LNCaP clone FGC (cell line): ENCODE data around the gene RHBDD3.

Source experiments
- DNase-seq: peaks from one replicate; pipeline ENCODE4 v3.0.0-alpha.2; 2011; ENCODE audit warnings: low read depth
- H3K4me3 ChIP-seq: 2 replicates; pipeline ENCODE4 v1.5.1; 2011; ENCODE audit warnings: mild to moderate bottlenecking, low read depth, low read length, control low read depth
- TF ChIP-seq, protein P1 (sequence below): IDR thresholded peaks from 2 replicates; pipeline ENCODE4 v1.5.1; 2012; ENCODE audit warnings: mild to moderate bottlenecking; ENCODE audit not compliant: control insufficient read depth, insufficient read depth; ENCODE audit errors: extremely low read depth

RHBDD3 gene

DNA sequence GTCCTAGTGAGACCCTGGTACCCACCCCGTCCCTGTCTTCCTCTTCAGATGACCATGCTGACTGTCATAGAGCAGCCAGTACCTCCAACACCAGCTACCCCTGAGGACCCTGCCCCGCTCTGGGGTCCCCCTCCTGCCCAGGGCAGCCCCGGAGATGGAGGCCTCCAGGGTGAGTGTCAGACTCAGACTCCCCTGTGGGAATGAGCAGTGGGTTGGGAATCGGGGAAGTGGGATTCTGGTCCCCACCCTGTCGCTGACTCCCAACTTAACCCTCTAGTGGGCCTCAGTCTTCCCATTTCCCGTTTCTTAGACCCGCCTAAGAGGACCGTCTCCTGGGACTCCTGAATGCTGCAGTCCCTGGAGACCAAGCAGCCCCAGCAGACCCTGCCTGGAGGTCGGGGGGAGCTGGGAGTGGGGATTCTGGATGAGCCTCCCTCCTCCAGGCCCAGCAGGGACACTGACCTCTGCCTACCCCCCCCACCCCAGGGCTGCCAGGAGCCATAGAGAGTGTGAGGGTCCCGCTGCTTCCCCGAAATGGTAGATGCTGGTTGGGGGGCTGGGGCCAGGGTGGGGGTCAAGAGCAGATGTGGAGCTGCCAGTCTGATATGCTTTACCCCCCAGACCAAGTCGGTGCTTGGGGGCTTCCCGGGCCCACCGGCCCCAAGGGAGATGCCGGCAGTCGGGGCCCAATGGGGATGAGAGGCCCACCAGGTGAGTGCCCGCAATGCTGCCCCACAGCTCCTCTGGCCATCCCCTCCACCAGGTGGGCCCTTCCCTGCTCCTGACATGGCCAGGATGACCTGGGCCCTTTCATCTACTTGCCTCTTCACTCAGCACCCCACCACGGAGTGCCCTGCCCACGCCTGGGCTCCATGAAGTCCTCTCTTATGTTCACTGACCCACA lies 36.6 kb downstream of the RHBDD3 start:
- TF ChIP-seq, protein P1, sequence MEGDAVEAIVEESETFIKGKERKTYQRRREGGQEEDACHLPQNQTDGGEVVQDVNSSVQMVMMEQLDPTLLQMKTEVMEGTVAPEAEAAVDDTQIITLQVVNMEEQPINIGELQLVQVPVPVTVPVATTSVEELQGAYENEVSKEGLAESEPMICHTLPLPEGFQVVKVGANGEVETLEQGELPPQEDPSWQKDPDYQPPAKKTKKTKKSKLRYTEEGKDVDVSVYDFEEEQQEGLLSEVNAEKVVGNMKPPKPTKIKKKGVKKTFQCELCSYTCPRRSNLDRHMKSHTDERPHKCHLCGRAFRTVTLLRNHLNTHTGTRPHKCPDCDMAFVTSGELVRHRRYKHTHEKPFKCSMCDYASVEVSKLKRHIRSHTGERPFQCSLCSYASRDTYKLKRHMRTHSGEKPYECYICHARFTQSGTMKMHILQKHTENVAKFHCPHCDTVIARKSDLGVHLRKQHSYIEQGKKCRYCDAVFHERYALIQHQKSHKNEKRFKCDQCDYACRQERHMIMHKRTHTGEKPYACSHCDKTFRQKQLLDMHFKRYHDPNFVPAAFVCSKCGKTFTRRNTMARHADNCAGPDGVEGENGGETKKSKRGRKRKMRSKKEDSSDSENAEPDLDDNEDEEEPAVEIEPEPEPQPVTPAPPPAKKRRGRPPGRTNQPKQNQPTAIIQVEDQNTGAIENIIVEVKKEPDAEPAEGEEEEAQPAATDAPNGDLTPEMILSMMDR = no peak
- DNase-seq = no peak

DNA sequence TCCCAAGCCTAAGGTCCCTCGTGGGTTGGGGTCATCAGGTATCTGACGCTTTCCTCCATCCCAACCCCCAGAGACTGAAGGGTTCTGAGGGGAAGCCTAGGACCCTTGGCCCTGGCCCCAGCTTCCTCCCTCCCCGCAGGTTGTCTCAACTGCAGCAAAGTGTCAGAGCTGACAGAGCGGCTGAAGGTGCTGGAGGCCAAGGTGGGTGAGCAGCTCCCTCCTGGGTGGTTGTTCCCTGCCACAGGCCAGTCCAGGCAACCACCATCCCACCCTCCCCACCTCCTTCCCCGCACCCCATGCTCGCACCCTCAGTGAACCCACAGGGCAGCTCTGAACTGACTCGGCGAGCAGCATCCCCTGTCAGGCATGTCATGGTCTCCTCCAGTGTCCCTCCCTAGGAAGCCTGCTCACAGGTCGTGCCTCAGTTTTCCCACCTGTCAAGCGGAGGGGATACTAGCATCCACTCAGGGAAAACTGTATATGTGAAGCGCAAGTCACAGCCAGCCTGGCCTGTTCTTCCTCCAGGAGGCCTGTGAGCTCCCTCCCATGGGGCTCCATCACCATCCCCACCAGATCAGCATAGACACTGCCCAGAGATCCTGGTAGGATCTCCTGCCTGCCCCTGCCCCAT lies 41.3 kb downstream of the RHBDD3 start:
- DNase-seq = no peak
- no peak overlapping the region for H3K4me3 ChIP-seq
- TF ChIP-seq, protein P1 = no peak

More for the DNA sequence above, 36.6 kb downstream of the RHBDD3 start:
- H3K4me3 ChIP-seq = no peak overlapping the region

DNA sequence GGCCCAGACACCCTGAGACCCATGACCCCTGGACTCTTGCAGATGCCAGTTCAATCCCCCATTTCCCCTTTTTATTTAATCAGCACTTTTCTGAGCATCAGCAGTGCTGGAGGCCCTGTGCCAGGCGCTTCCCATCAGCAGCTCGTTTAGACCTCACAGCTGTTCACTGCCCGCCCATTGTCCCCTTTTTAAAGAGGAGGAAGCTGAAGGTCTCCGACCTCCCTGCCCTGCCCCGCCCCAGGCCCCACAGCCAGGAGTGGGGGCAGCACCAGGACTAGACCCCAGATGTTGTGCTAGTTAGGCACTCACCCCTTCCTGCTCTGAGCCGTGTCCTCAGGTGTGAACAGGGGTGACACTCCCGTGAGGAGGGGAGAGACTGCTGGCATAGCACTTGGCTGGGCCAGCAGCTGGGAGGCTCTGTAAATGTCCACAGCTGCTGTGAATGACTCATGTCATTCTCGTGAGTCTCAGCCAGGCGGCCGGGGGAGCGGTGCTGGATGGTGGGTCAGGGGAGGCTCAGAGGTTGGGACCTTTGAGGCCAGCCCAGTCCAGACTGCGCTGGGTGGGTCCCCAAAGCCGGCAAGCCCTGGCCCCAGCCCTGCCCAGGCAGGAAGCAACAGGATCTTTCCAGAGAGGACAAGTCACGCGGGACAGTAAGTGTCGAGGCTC lies 42.2 kb downstream of the RHBDD3 start:
- H3K4me3 ChIP-seq = no peak overlapping the region
- no peak for DNase-seq
- TF ChIP-seq, protein P1 = no peak

DNA sequence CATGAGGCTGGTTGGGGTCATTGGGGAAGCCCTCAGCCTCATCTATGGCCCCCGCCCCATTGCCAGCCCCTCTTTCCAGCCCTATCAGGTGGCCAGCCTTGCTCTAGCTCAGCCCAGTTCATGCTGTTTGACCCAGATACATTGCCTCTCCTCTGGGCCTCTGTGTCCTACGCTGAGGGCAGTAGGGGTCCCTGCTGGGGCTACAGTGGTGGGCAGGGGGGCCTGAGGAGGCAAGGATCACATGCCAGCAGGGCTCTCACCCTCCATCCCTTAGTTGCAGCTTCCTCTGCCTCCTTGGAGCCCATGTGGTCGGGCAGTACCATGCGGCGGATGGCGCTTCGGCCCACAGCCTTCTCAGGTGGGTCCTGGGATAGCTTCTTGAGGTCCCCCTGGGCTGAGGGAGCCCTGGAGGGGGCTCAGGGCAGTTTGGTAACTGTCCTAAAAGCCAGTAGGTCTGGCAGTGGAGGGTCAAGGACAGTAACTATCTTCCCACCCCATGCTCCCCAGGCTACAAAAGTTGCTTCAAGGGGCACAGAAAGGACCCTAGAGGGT lies 42.8 kb downstream of the RHBDD3 start:
- TF ChIP-seq, protein P1 = no peak

DNA sequence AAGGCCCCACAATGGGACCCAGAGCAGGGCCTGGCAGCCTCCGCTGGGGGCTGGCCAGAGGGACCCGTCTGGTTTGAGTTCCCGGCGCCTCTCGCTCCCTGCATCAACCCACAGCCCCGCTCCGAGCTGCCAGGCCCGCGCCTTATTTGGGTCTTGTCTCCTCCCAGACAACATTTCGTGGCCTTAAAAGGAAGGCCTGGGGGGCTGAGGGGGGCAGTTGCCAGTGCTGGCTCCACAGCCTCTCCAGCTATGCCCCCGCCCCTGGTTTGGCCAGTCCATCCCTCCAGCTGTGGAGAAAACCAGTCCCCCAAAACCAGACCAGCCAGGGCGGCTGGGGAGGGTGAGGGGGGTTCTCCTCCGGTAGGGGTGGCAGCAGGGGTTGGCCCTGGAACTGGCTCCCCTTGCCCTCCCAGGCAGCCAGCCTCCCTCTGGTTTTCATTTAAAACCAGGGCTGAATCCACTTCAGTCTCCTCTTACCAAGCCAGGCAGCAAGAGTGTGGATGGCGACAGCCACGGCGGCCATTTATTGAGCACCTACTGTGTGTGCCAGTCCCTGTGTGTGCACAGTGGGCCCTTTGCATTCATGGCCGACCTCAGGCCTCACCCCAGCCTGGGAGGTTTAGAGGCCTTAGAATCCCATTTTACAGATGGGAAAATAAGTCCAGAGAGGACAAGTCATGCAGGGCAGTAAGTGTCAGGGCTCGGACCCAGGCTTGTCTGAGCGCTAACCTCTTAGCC lies 43.5 kb downstream of the RHBDD3 start:
- H3K4me3 ChIP-seq = no peak overlapping the region
- TF ChIP-seq, protein P1 = no peak
- no peak for DNase-seq

More for the DNA sequence above, 42.8 kb downstream of the RHBDD3 start:
- DNase-seq = no peak
- H3K4me3 ChIP-seq = no peak overlapping the region
